GM06990 (cell line): ENCODE measurements around the gene FCHSD2.

Source experiments
- DNase-seq: peaks from one replicate; pipeline ENCODE4 v3.0.0-alpha.2; 2011; ENCODE audit not compliant: insufficient read length; ENCODE audit errors: extremely low read depth
- H3K27me3 ChIP-seq: replicated peaks from 2 replicates; pipeline ENCODE4 v1.6.0; 2011; ENCODE audit warnings: low read length; ENCODE audit not compliant: control insufficient read depth, insufficient read depth
- H3K36me3 ChIP-seq: 2 replicates; pipeline ENCODE4 v1.5.1; 2011; ENCODE audit warnings: low read length; ENCODE audit not compliant: control insufficient read depth, insufficient read depth
- H3K4me3 ChIP-seq: replicated peaks from 2 replicates; pipeline ENCODE4 v1.5.1; 2011; ENCODE audit warnings: low read depth, mild to moderate bottlenecking, control low read depth, low read length
- CTCF ChIP-seq: IDR thresholded peaks from 2 replicates; pipeline ENCODE4 v1.5.1; 2011; ENCODE audit warnings: low read length, control low read depth, mild to moderate bottlenecking, inconsistent platforms; ENCODE audit not compliant: insufficient read depth, poor library complexity, severe bottlenecking

FCHSD2 gene

GRCh38 chr11:72872012-72872411 is 270.1 kb downstream of the FCHSD2 start:
- H3K36me3 ChIP-seq: peaks cover 9% of the 10 kb centered on the region
- no peak for DNase-seq
- no peaks in the 10 kb centered on the region for H3K27me3 ChIP-seq
- no peak for TF ChIP-seq CTCF
- H3K4me3 ChIP-seq: no peak overlapping the region

- Histone ChIP-seq H3K27me3 (no peaks in the 10 kb centered on the region), H3K4me3 (no peak overlapping the region), H3K36me3 (peaks cover 9% of the 10 kb centered on the region)
- no peak for TF ChIP-seq CTCF
- DNase-seq: no peak
Measured at GRCh38 chr11:72871119-72871518, 271.0 kb downstream of the FCHSD2 start.

GRCh38 chr11:72869831-72870230 is 272.3 kb downstream of the FCHSD2 start:
- Histone ChIP-seq H3K4me3 (no peak overlapping the region), H3K36me3 (peaks cover 5% of the 10 kb centered on the region), H3K27me3 (no peaks in the 10 kb centered on the region)
- TF ChIP-seq CTCF: no peak
- no peak for DNase-seq

- no peak for TF ChIP-seq CTCF
- no peak for DNase-seq
- H3K27me3 ChIP-seq: no peaks in the 10 kb centered on the region
- no peak overlapping the region for H3K4me3 ChIP-seq
- peaks cover 5% of the 10 kb centered on the region for H3K36me3 ChIP-seq
Measured at GRCh38 chr11:72867970-72868369, 274.1 kb downstream of the FCHSD2 start.

- no peaks in the 10 kb centered on the region for H3K27me3 ChIP-seq
- H3K4me3 ChIP-seq: no peak overlapping the region
- no peak for TF ChIP-seq CTCF
- H3K36me3 ChIP-seq: peaks cover 4% of the 10 kb centered on the region
- DNase-seq: no peak
Measured at GRCh38 chr11:72864702-72865655, 277.1 kb downstream of the FCHSD2 start.

GRCh38 chr11:72863916-72864315 is 278.2 kb downstream of the FCHSD2 start:
- Histone ChIP-seq H3K27me3 (no peaks in the 10 kb centered on the region), H3K36me3 (peaks cover 4% of the 10 kb centered on the region), H3K4me3 (no peak overlapping the region)
- no peak for DNase-seq
- no peak for TF ChIP-seq CTCF
